ENCODE data around the gene PAQR7. TPM values are rescaled to one million over a fixed set of nuclear protein-coding genes. Genes with fewer than 3 reads are reported as not detected.

The PAQR7 gene
- total RNA-seq, 1 donor: 9.8 TPM

GRCh38 chr1:25891606-25892005 is 16.1 kb upstream of the PAQR7 start:
- H2AFZ ChIP-seq (ENCODE audit: low read length): no peak overlapping the region
- H3K4me3 ChIP-seq (ENCODE audit: insufficient read depth, low read length): no peak overlapping the region
- H3K79me2 ChIP-seq (ENCODE audit: insufficient read depth, low read length): no peaks in the 10 kb centered on the region
- H3K9me3 ChIP-seq (ENCODE audit: low read depth, low read length): no peaks in the 10 kb centered on the region
- peak overlapping the region; percentile 95 for H3K27ac ChIP-seq (ENCODE audit: low read depth, low read length)
- no peak for DNase-seq (ENCODE audit: insufficient read length, low spot score, missing footprints)
- no peaks in the 10 kb centered on the region for H3K27me3 ChIP-seq (ENCODE audit: insufficient read depth, low read length)
- no peak for TF ChIP-seq CTCF (IDR thresholded peaks at IDR 0.05; ENCODE audit: extremely low read depth, low read depth, low read length)
- H3K4me2 ChIP-seq (ENCODE audit: insufficient read depth, low read length): peak overlapping the region; percentile 70
- H3K36me3 ChIP-seq (ENCODE audit: insufficient read depth, low read length): no peaks in the 10 kb centered on the region
- peaks cover 48% of the 10 kb centered on the region for H3K4me1 ChIP-seq (ENCODE audit: insufficient read depth, low read length)
- no peaks in the 10 kb centered on the region for H4K20me1 ChIP-seq (ENCODE audit: insufficient read depth, low read length)

GRCh38 chr1:25890239-25891034 is 14.9 kb upstream of the PAQR7 start:
- Histone ChIP-seq H3K4me3 (ENCODE audit: insufficient read depth, low read length) (no peak overlapping the region), H3K27ac (ENCODE audit: low read depth, low read length) (peak overlapping the region; percentile 23), H2AFZ (ENCODE audit: low read length) (no peak overlapping the region), H3K36me3 (ENCODE audit: insufficient read depth, low read length) (no peaks in the 10 kb centered on the region), H4K20me1 (ENCODE audit: insufficient read depth, low read length) (no peaks in the 10 kb centered on the region), H3K27me3 (ENCODE audit: insufficient read depth, low read length) (no peaks in the 10 kb centered on the region), H3K79me2 (ENCODE audit: insufficient read depth, low read length) (no peaks in the 10 kb centered on the region), H3K4me2 (ENCODE audit: insufficient read depth, low read length) (no peak overlapping the region), H3K4me1 (ENCODE audit: insufficient read depth, low read length) (peaks cover 36% of the 10 kb centered on the region), H3K9me3 (ENCODE audit: low read depth, low read length) (no peaks in the 10 kb centered on the region)
- no peak for DNase-seq (ENCODE audit: insufficient read length, low spot score, missing footprints)
- TF ChIP-seq CTCF (IDR thresholded peaks at IDR 0.05; ENCODE audit: extremely low read depth, low read depth, low read length): no peak

- no peaks in the 10 kb centered on the region for H4K20me1 ChIP-seq (ENCODE audit: insufficient read depth, low read length)
- no peak overlapping the region for H3K27ac ChIP-seq (ENCODE audit: low read depth, low read length)
- peaks cover 34% of the 10 kb centered on the region for H3K4me1 ChIP-seq (ENCODE audit: insufficient read depth, low read length)
- DNase-seq (ENCODE audit: insufficient read length, low spot score, missing footprints): peak; percentile 64
- TF ChIP-seq CTCF (IDR thresholded peaks at IDR 0.05; ENCODE audit: extremely low read depth, low read depth, low read length): peak; percentile 31
- no peaks in the 10 kb centered on the region for H3K9me3 ChIP-seq (ENCODE audit: low read depth, low read length)
- H3K27me3 ChIP-seq (ENCODE audit: insufficient read depth, low read length): no peaks in the 10 kb centered on the region
- H3K4me3 ChIP-seq (ENCODE audit: insufficient read depth, low read length): no peak overlapping the region
- H2AFZ ChIP-seq (ENCODE audit: low read length): peak overlapping the region; percentile 35
- no peak overlapping the region for H3K4me2 ChIP-seq (ENCODE audit: insufficient read depth, low read length)
- H3K36me3 ChIP-seq (ENCODE audit: insufficient read depth, low read length): peaks cover 3% of the 10 kb centered on the region
- H3K79me2 ChIP-seq (ENCODE audit: insufficient read depth, low read length): no peaks in the 10 kb centered on the region
Observed at GRCh38 chr1:25889470-25889869, 14.0 kb upstream of the PAQR7 start.

GRCh38 chr1:25888426-25888987 is 13.0 kb upstream of the PAQR7 start:
- Histone ChIP-seq H3K27me3 (ENCODE audit: insufficient read depth, low read length) (no peaks in the 10 kb centered on the region), H2AFZ (ENCODE audit: low read length) (no peak overlapping the region), H3K4me2 (ENCODE audit: insufficient read depth, low read length) (no peak overlapping the region), H3K4me3 (ENCODE audit: insufficient read depth, low read length) (no peak overlapping the region), H3K4me1 (ENCODE audit: insufficient read depth, low read length) (peaks cover 30% of the 10 kb centered on the region), H3K79me2 (ENCODE audit: insufficient read depth, low read length) (no peaks in the 10 kb centered on the region), H4K20me1 (ENCODE audit: insufficient read depth, low read length) (no peaks in the 10 kb centered on the region), H3K27ac (ENCODE audit: low read depth, low read length) (no peak overlapping the region), H3K36me3 (ENCODE audit: insufficient read depth, low read length) (peaks cover 3% of the 10 kb centered on the region), H3K9me3 (ENCODE audit: low read depth, low read length) (no peaks in the 10 kb centered on the region)
- DNase-seq (ENCODE audit: insufficient read length, low spot score, missing footprints): no peak
- no peak for TF ChIP-seq CTCF (IDR thresholded peaks at IDR 0.05; ENCODE audit: extremely low read depth, low read depth, low read length)
